ENCODE data around the gene REXO4. TPM values are rescaled to one million over a fixed set of nuclear protein-coding genes. Genes with fewer than 3 reads are reported as not detected.
"Not testable (repeated sequence)": the region's sequence is repeated elsewhere in the genome, so short reads cannot be mapped to it uniquely, and the experiment has no call there.

REXO4 gene
- polyA plus RNA-seq, 4 donors = 29.4 to 32.1 (median 30.7) TPM

GRCh38 chr9:133390713-133391112, 27.1 kb downstream of the REXO4 start:
- no peak for DNase-seq (ENCODE audit: low read depth in 4 of 4, low spot score in 3 of 4)

GRCh38 chr9:133389562-133389961, 28.2 kb downstream of the REXO4 start:
- no peak for DNase-seq (ENCODE audit: low read depth in 4 of 4, low spot score in 3 of 4)

DNA sequence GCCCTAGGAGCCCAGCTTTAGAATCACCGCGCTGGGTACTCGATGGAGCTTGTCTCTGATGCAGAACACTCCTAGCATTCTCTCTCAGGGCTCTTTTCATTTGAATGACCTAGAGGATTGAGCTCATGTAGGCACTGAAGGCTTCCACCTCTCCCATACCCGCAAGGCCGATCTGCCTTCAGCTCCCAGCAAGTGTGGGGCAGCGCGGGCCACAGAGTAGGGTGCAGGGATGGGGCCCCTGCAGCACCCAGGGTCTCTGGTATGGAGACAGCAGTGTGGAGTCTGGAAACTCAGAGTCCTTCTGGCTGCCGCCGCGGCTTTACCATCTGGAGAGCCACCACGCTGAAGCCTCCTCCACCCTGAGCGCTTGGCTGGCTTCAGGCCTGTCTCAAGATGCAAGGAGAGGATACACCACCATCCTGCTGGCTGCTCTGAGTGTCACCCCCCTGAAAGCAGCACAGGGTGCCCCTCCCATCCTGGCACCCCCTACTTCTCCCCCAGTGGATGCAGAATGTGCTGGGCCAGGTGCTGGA, 28.7 kb downstream of the REXO4 start:
- no peak for DNase-seq (ENCODE audit: low read depth in 4 of 4, low spot score in 3 of 4)

GRCh38 chr9:133387680-133388079, 30.1 kb downstream of the REXO4 start:
- no peak for DNase-seq (ENCODE audit: low read depth in 4 of 4, low spot score in 3 of 4)

- DNase-seq (ENCODE audit: low read depth in 4 of 4, low spot score in 3 of 4) = no peak
Observed at GRCh38 chr9:133386338-133386737, 31.5 kb downstream of the REXO4 start.

DNA sequence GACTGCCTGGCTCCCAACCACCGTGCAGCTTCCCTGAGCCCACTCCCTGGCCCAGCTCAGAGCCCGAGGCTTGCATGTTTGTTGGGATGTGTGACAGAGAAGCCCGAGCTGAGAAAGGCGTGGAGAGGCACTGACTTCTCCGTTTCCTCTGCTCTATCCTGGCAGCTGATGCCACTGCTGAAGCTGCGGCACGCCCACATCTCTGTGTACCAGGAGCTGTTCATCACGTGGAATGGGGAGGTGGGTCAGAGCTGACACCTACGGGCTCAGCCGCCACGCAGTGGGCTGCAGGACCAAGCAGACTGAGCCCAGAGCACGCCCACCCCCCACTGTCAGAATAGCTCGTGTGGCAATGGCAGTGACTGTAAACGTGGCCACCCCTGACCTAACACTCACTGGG, 32.4 kb downstream of the REXO4 start:
- DNase-seq (ENCODE audit: low read depth in 4 of 4, low spot score in 3 of 4) = no peak

DNA sequence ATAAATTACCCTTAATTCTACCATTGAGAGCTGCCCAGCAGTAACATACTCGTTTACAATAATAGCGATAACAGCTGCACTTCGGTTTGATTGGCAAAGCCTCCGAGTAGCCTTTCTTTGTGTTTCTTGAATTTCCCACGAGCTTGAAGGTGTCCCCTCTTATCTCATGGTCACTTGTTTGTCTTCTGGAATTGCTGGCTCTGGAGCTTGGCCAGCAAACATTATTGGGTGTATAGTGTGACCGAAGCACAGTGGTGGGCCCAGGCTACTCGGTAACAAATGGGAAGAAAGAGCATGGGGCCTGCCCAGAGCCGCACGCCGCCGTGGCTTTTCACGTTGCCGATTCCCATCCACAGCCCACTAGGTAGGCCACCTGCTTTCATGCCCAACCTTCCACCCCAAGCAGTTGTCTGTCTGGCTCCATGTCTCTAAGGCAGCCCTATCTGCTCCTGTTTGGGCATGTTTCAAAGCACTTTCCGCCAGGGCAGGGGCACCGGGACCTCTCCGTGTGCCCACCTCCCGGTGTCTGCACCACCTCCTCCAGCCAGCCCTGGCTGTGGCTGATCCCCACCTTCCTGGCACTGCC, 33.0 kb downstream of the REXO4 start:
- no peak for DNase-seq (ENCODE audit: low read depth in 4 of 4, low spot score in 3 of 4)

DNA sequence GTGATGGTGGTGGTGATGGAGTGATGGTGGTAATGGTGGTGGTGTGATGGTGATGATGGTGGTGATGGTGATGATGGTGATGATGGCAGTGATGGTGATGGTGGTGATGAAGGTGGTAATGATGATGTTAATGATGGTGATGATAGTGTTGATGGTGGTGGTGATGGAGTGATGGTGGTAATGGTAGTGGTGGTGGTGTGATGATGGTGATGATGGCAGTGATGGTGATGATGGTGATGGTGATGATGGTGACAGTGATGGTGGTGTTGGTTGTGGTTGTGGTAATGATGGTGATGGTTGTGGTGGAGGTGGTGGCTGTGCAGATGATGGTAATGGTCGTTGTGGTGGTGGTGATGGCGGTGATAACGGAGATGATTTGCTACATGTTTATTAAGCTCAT, 34.4 kb downstream of the REXO4 start:
- DNase-seq (ENCODE audit: low read depth in 4 of 4, low spot score in 3 of 4) = no peak

GRCh38 chr9:133382507-133383141, 35.2 kb downstream of the REXO4 start:
- no peak for DNase-seq (ENCODE audit: low read depth in 4 of 4, low spot score in 3 of 4)

GRCh38 chr9:133380734-133381133, 37.1 kb downstream of the REXO4 start:
- no peak for DNase-seq (ENCODE audit: low read depth in 4 of 4, low spot score in 3 of 4)

- DNase-seq (ENCODE audit: low read depth in 4 of 4, low spot score in 3 of 4) = no peak
Observed at GRCh38 chr9:133379153-133380086, 38.4 kb downstream of the REXO4 start.

DNA sequence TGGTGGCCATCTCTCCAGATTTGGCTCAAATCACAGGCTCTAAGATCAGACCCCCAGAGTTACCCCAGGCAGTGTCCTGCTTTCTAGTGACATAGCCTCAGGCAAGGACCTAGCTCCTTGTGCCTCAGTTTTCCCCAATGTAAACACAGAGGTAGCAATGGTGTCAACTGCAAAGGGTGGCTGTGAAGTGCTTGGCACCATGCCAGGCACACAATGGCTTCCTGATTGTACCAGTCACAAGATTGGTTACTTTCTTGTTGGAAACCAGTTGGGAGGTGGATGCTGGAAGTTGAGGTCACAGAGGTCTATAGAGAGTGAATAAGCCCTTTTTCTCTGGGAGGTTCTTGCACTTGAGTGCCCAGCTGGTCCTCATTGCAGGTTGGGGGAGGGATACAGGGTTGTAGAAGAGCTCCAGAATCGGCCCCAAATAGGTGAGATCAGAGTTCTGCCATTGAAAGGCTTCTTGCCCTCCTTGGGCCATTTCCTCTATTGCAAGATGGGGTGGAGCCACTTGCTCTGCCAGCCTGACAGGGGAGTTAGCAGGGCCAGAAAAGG, 39.3 kb downstream of the REXO4 start:
- DNase-seq (ENCODE audit: low read depth in 4 of 4, low spot score in 3 of 4) = no peak

GRCh38 chr9:133377721-133378216, 40.0 kb downstream of the REXO4 start:
- DNase-seq (ENCODE audit: low read depth in 4 of 4, low spot score in 3 of 4) = no peak

DNA sequence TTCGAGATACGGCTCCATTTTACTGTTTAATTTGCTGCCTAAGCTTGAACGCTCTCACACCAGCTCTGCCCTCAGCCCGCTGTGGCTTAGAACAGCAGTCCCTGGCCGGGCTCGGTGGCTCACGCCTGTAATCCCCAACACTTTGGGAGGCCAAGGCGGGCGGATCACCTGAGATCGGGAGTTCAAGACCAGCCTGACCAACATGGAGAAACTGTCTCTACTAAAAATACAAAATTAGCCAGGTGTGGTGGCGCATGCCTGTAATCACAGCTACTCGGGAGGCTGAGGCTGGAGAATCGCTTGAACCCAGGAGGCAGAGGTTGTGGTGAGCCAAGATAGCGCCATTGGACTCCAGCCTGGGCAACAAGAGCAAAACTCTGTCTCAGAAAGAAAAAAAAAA, 40.5 kb downstream of the REXO4 start:
- DNase-seq (ENCODE audit: low read depth in 4 of 4, low spot score in 3 of 4) = not testable (repeated sequence)

- peak; percentile 89 to 93 (median 92) for DNase-seq (ENCODE audit: low read depth in 4 of 4, low spot score in 3 of 4)
Observed at GRCh38 chr9:133375724-133376654, 41.8 kb downstream of the REXO4 start, which contains the start of the genes STKLD1 and SURF4. STKLD1 (plus strand) TSS chr9:133376366; CDS start chr9:133376474, 108 bp downstream. SURF4 (minus strand) TSS chr9:133376060; CDS start chr9:133375969, 91 bp downstream.

GRCh38 chr9:133375116-133375723, 42.6 kb downstream of the REXO4 start:
- no peak for DNase-seq (ENCODE audit: low read depth in 4 of 4, low spot score in 3 of 4)

DNA sequence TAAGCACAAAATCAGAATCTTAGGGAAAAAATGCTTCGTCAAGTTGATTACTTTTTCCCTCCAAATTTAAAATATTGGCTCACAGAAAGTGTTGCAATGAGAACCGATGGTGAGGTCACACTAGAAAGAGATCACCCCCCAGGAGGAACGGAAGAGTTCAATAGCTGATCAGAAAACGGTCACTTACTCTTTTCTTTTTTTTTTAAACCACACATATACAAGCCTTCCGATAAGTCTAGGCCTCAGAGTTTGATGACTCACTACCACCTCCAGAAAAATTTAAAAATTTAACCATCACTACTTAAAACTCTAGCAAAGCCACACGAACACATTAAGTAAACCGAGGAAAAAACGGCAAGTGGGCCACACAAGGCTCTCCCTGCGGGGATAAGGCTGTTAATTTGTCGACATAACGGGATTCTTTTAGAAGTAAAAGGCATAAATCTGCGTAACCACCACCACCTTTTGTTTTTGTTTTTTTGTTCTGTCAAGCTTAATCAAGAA, 43.1 kb downstream of the REXO4 start:
- DNase-seq (ENCODE audit: low read depth in 4 of 4, low spot score in 3 of 4) = no peak

DNA sequence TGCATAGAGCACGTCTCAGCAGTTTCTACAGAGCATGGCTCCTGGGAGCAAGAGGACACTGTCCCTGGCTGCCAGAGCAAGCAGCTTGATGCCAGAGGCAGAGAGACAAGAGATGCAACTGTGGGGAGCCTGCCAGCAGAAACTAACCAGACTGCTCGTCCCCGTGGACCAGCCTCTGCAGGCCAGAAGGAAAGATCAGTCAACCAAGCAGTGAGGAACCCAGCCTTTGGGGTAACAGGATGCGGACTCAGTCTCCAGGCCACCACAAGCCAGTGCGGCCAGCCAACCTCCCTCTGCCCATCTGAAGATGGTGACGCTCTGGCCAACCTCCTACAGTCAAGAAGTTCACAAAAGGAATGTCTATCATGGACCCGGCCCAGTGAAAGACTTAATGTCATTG, 45.7 kb downstream of the REXO4 start:
- DNase-seq (ENCODE audit: low read depth in 4 of 4, low spot score in 3 of 4) = no peak

GRCh38 chr9:133371261-133371711, 46.5 kb downstream of the REXO4 start:
- no peak for DNase-seq (ENCODE audit: low read depth in 4 of 4, low spot score in 3 of 4)

Data from right renal pelvis (tissue), 4 donors.